HepG2 (cell line): Measurements from ENCODE around the gene NCKIPSD.
A peak's percentile ranks its signal among the peaks of the same experiment; 100 is the strongest.

Source experiments
- ATF3 ChIP-seq: sonication (generic); formaldehyde crosslinking; IDR thresholded peaks from 2 replicates; pipeline ENCODE4 v1.4.0; 2020; ENCODE audit warnings: missing genetic modification reagents
- CTCF ChIP-seq: sonication (generic); formaldehyde crosslinking; IDR thresholded peaks from 2 replicates; pipeline ENCODE4 v1.5.0; 2020; ENCODE audit warnings: mild to moderate bottlenecking, missing genetic modification reagents, moderate library complexity
- NR2F1 ChIP-seq, 2 experiments: fragments of 450-650 bp in 1 of 2; formaldehyde crosslinking in 1 of 2; IDR thresholded peaks; 2 replicates each; pipeline versions ENCODE4 v1.5.0 to v1.6.1; 2016 to 2020; ENCODE audit warnings: mild to moderate bottlenecking in 1 of 2, missing compliant biosample characterization in 1 of 2, missing genetic modification reagents in 1 of 2, moderate library complexity in 1 of 2
- POLR2A ChIP-seq, 2 experiments: IDR thresholded peaks; 2 replicates each; pipeline ENCODE4 v1.6.1; 2011; ENCODE audit warnings: low read depth in 2 of 2, low read length in 2 of 2, mild to moderate bottlenecking in 1 of 2, moderate library complexity in 1 of 2; ENCODE audit not compliant: insufficient read depth in 1 of 2
- POLR2AphosphoS5 ChIP-seq: IDR thresholded peaks from 2 replicates; pipeline ENCODE4 v1.6.1; 2012; ENCODE audit warnings: low read depth, low read length
- RARG ChIP-seq: sonication (generic); formaldehyde crosslinking; IDR thresholded peaks from 2 replicates; pipeline ENCODE4 v1.4.0; 2020; ENCODE audit warnings: low read depth, mild to moderate bottlenecking, missing genetic modification reagents
- SPEN ChIP-seq: sonication (generic); formaldehyde crosslinking; IDR thresholded peaks from 2 replicates; pipeline ENCODE4 v1.5.1; 2020; ENCODE audit warnings: low read depth, mild to moderate bottlenecking, missing genetic modification reagents
- SRSF4 ChIP-seq: fragments of 200-400 bp; formaldehyde crosslinking; IDR thresholded peaks from one replicate; pipeline ENCODE4 v1.6.1; 2018; ENCODE audit warnings: mild to moderate bottlenecking, low read depth, low read length, moderate library complexity; ENCODE audit not compliant: poor library complexity, severe bottlenecking
- ZBTB10 ChIP-seq: sonication (generic); formaldehyde crosslinking; IDR thresholded peaks from 2 replicates; pipeline ENCODE4 v1.4.0; 2020; ENCODE audit warnings: missing genetic modification reagents, borderline replicate concordance
- ZFP91 ChIP-seq: sonication (generic); formaldehyde crosslinking; IDR thresholded peaks from 2 replicates; pipeline ENCODE4 v1.9.0; 2022; ENCODE audit warnings: missing genetic modification reagents, mild to moderate bottlenecking, borderline replicate concordance

- TF ChIP-seq SPEN (CRISPR knock-in tag) = peak; percentile 87
- TF ChIP-seq ZFP91 (CRISPR knock-in tag) = peak; percentile 89
- TF ChIP-seq ZBTB10 = peak; percentile 76; the same call in 1 of the 2 replicates
- peak; percentile 87 for TF ChIP-seq CTCF (CRISPR knock-in tag)
- TF ChIP-seq POLR2A (IDR thresholded peaks at IDR 0.05; ENCODE audit: insufficient read depth in 1 of 2, low read depth in 2 of 2, low read length in 2 of 2) = no peak; a peak in 1 of 4 replicates
- peak; percentile 58 for TF ChIP-seq POLR2AphosphoS5
- TF ChIP-seq RARG (CRISPR knock-in tag) = no peak
- no peak for TF ChIP-seq SRSF4
- TF ChIP-seq ATF3 = no peak
- TF ChIP-seq NR2F1 (CRISPR knock-in tag; IDR thresholded peaks at IDR 0.05) = peak; percentile 38 to 89; a peak in 3 of 4 replicates
These were observed 22.0 kb downstream of the NCKIPSD start for GRCh38 chr3:48663489-48664312.
